ENCODE measurements around the gene TSHZ3.

TSHZ3 gene

GRCh38 chr19:31307071-31307669 is 42.1 kb downstream of the TSHZ3 start:
- DNase-seq = no peak
- Histone ChIP-seq H3K27ac (no peak overlapping the region), H3K4me1 (no peaks in the 10 kb centered on the region), H3K9me3 (no peaks in the 10 kb centered on the region), H3K27me3 (no peaks in the 10 kb centered on the region), H3K36me3 (no peaks in the 10 kb centered on the region), H3K4me3 (no peak overlapping the region)
- no peak for TF ChIP-seq CTCF (IDR thresholded peaks at IDR 0.05)
- intact Hi-C loops (cut with DNase I; ENCODE audit: low total_unique reads) = no loop called here

GRCh38 chr19:31306006-31306753 is 43.1 kb downstream of the TSHZ3 start:
- no peak for DNase-seq
- H3K4me3 ChIP-seq = no peak overlapping the region

GRCh38 chr19:31304831-31305312 is 44.4 kb downstream of the TSHZ3 start:
- intact Hi-C loops (cut with DNase I; ENCODE audit: low total_unique reads) = no loop called here
- Histone ChIP-seq H3K4me1 (no peaks in the 10 kb centered on the region), H3K9me3 (no peaks in the 10 kb centered on the region), H3K36me3 (no peaks in the 10 kb centered on the region), H3K4me3 (no peak overlapping the region), H3K27me3 (no peaks in the 10 kb centered on the region), H3K27ac (no peak overlapping the region)
- TF ChIP-seq CTCF (IDR thresholded peaks at IDR 0.05) = no peak
- DNase-seq = no peak

More at GRCh38 chr19:31306006-31306753, 43.1 kb downstream of the TSHZ3 start:
- Histone ChIP-seq H3K27ac (no peak overlapping the region), H3K4me1 (no peaks in the 10 kb centered on the region), H3K9me3 (no peaks in the 10 kb centered on the region), H3K27me3 (no peaks in the 10 kb centered on the region), H3K36me3 (no peaks in the 10 kb centered on the region)
- intact Hi-C loops (cut with DNase I; ENCODE audit: low total_unique reads) = no loop called here
- TF ChIP-seq CTCF (IDR thresholded peaks at IDR 0.05) = no peak

- Histone ChIP-seq H3K4me3 (no peak overlapping the region), H3K9me3 (no peaks in the 10 kb centered on the region), H3K4me1 (no peaks in the 10 kb centered on the region), H3K27me3 (no peaks in the 10 kb centered on the region), H3K36me3 (no peaks in the 10 kb centered on the region), H3K27ac (no peak overlapping the region)
- intact Hi-C loops (cut with DNase I; ENCODE audit: low total_unique reads) = no loop called here
- no peak for DNase-seq
- TF ChIP-seq CTCF (IDR thresholded peaks at IDR 0.05) = no peak
Observed at GRCh38 chr19:31303262-31303815, 45.9 kb downstream of the TSHZ3 start.

- peak in 1 of 2 donors; percentile 31 for DNase-seq
- H3K27ac ChIP-seq = no peak overlapping the region
- no peak overlapping the region for H3K4me3 ChIP-seq
- intact Hi-C loops (cut with DNase I; ENCODE audit: low total_unique reads) = no loop called here
- H3K9me3 ChIP-seq = no peaks in the 10 kb centered on the region
- H3K36me3 ChIP-seq = no peaks in the 10 kb centered on the region
- no peak for TF ChIP-seq CTCF (IDR thresholded peaks at IDR 0.05)
- H3K27me3 ChIP-seq = no peaks in the 10 kb centered on the region
- no peaks in the 10 kb centered on the region for H3K4me1 ChIP-seq
Observed at GRCh38 chr19:31301306-31301980, 47.8 kb downstream of the TSHZ3 start.

All from tibial artery (tissue), 4 donors.